Nephron progenitor cell (in vitro differentiated cells): ENCODE measurements around the gene MASP1.

ENCODE experiments used
- DNase-seq: peaks from one replicate; pipeline ENCODE4 v3.0.0; 2021
- H3K27ac Mint-ChIP-seq: 2 replicates; pipeline ENCODE4 v1.8.0; 2021; ENCODE audit warnings: mild to moderate bottlenecking, moderate library complexity, mixed read lengths
- H3K27me3 Mint-ChIP-seq: 2 replicates; pipeline ENCODE4 v1.8.0; 2021; ENCODE audit warnings: mild to moderate bottlenecking, low read depth, mixed read lengths; ENCODE audit not compliant: poor library complexity
- H3K36me3 Mint-ChIP-seq: 2 replicates; pipeline ENCODE4 v1.8.0; 2021; ENCODE audit warnings: low read depth, mixed read lengths
- H3K4me1 Mint-ChIP-seq: 2 replicates; pipeline ENCODE4 v1.8.0; 2021; ENCODE audit warnings: mixed read lengths
- H3K4me3 Mint-ChIP-seq: 2 replicates; pipeline ENCODE4 v1.8.0; 2021; ENCODE audit warnings: mild to moderate bottlenecking, moderate library complexity, mixed read lengths
- H3K9me3 Mint-ChIP-seq: 2 replicates; pipeline ENCODE4 v1.8.0; 2021; ENCODE audit warnings: mild to moderate bottlenecking, moderate library complexity, mixed read lengths
- TF ChIP-seq, protein P1 (sequence below): fragments of 200-600 bp; sonication (generic); IDR thresholded peaks from 2 replicates; pipeline ENCODE4 v1.5.0; 2021; ENCODE audit warnings: antibody characterized with exemption

MASP1 gene

GRCh38 chr3:187213616-187214015 lies 77.9 kb downstream of the MASP1 start:
- Mint-ChIP-seq H3K27ac (no peak overlapping the region), H3K9me3 (no peaks in the 10 kb centered on the region), H3K4me1 (peaks cover 16% of the 10 kb centered on the region), H3K4me3 (no peak overlapping the region), H3K36me3 (no peaks in the 10 kb centered on the region), H3K27me3 (peaks cover 14% of the 10 kb centered on the region)
- DNase-seq = no peak
- TF ChIP-seq, protein P1, sequence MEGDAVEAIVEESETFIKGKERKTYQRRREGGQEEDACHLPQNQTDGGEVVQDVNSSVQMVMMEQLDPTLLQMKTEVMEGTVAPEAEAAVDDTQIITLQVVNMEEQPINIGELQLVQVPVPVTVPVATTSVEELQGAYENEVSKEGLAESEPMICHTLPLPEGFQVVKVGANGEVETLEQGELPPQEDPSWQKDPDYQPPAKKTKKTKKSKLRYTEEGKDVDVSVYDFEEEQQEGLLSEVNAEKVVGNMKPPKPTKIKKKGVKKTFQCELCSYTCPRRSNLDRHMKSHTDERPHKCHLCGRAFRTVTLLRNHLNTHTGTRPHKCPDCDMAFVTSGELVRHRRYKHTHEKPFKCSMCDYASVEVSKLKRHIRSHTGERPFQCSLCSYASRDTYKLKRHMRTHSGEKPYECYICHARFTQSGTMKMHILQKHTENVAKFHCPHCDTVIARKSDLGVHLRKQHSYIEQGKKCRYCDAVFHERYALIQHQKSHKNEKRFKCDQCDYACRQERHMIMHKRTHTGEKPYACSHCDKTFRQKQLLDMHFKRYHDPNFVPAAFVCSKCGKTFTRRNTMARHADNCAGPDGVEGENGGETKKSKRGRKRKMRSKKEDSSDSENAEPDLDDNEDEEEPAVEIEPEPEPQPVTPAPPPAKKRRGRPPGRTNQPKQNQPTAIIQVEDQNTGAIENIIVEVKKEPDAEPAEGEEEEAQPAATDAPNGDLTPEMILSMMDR = no peak

- no peak overlapping the region for H3K27ac Mint-ChIP-seq
- DNase-seq = no peak
- TF ChIP-seq, protein P1 = no peak
- H3K4me1 Mint-ChIP-seq = peaks cover 16% of the 10 kb centered on the region
- H3K4me3 Mint-ChIP-seq = no peak overlapping the region
- H3K27me3 Mint-ChIP-seq = peaks cover 14% of the 10 kb centered on the region
- H3K36me3 Mint-ChIP-seq = no peaks in the 10 kb centered on the region
- H3K9me3 Mint-ChIP-seq = peaks cover 5% of the 10 kb centered on the region
Measured at GRCh38 chr3:187212705-187213104, 78.8 kb downstream of the MASP1 start.

- peaks cover 14% of the 10 kb centered on the region for H3K27me3 Mint-ChIP-seq
- H3K36me3 Mint-ChIP-seq = no peaks in the 10 kb centered on the region
- H3K27ac Mint-ChIP-seq = peak overlapping the region; percentile 2
- peaks cover 7% of the 10 kb centered on the region for H3K9me3 Mint-ChIP-seq
- H3K4me1 Mint-ChIP-seq = peaks cover 16% of the 10 kb centered on the region
- TF ChIP-seq, protein P1 = no peak
- H3K4me3 Mint-ChIP-seq = no peak overlapping the region
- DNase-seq = no peak
Measured at GRCh38 chr3:187212196-187212545, 79.4 kb downstream of the MASP1 start.

DNA sequence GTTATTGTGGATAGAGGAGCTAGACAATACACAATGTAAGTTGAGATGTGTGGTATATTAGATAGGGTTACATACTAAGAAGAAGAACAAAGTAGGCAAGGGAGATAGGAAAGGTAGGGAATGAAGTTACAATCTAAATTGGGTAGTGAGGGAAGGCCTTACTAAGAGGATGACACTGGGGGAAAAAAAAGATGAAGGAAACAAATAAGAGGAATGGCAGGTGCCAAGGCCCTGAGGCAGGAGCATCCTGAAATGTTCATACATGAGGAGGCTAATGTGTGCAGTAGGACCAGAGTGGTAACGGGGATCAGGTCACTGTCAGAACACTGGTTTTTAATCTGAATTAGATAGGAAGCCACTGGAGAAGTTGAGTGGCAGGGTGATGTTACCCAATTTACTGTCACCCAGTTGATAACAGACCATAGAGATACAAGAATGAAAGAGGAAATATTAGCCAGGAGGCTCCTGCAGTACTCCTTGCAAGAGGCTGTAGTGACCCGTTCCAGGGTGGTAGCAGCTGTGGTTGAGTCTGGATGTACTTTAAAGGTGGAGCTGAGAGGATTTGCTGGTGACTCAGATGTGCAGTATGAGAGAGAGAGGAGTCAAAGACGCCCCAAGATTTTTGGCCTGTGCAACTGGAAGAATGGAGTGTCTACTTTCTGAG lies 79.9 kb downstream of the MASP1 start:
- peaks cover 14% of the 10 kb centered on the region for H3K27me3 Mint-ChIP-seq
- peaks cover 16% of the 10 kb centered on the region for H3K4me1 Mint-ChIP-seq
- no peak overlapping the region for H3K27ac Mint-ChIP-seq
- no peak for DNase-seq
- TF ChIP-seq, protein P1 = no peak
- no peak overlapping the region for H3K4me3 Mint-ChIP-seq
- H3K9me3 Mint-ChIP-seq = peaks cover 7% of the 10 kb centered on the region
- no peaks in the 10 kb centered on the region for H3K36me3 Mint-ChIP-seq

DNA sequence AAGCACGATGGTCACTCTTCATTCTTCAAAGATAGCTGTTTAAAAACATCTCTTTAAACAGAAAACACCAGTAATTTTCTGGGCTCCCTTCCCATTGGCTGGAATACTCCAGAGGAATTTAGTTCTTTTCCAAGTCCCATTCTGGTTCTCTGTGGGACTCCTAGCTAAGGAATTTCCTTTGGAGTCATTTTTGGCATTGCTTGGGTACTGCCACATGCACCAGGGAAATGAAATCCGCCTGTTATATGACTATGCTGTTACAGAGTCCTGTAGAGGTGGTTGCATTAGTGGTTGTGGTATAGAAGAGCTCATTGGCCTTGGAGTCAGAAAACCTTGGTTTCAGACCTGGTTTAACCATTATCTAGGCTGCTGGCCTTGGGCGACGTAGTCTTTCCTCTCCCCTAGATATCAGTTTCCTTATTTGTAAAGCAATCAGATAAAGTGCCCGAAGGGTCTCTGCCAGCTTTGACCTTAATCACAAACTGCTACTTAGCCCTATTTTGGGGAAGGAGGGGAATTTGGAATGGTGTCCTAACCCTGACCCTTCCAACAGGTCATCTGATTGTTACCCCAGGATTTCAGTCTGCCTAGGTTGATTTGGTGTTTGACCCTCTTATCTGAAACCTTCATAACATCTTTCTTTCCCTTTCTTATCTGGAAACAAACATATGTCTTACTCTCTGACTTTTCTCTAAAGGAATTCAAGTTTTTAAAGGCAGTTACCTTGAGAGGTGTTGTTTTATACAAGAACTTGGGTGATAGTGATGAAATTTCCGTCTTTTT lies 80.8 kb downstream of the MASP1 start:
- H3K4me3 Mint-ChIP-seq = no peak overlapping the region
- DNase-seq = no peak
- TF ChIP-seq, protein P1 = no peak
- peaks cover 16% of the 10 kb centered on the region for H3K4me1 Mint-ChIP-seq
- H3K9me3 Mint-ChIP-seq = peaks cover 7% of the 10 kb centered on the region
- H3K36me3 Mint-ChIP-seq = no peaks in the 10 kb centered on the region
- peaks cover 14% of the 10 kb centered on the region for H3K27me3 Mint-ChIP-seq
- H3K27ac Mint-ChIP-seq = no peak overlapping the region
